H1 (cell line): ENCODE data around the gene CEP104. TPM values are rescaled to one million over a fixed set of nuclear protein-coding genes. Genes with fewer than 3 reads are reported as not detected.

Experiments
- CBX5 ChIP-seq: fragments of 300-800, 300-1000 bp; sonication (generic); IDR thresholded peaks from 2 replicates; pipeline ENCODE4 v1.7.1; 2016; ENCODE audit warnings: antibody characterized with exemption, low read length, low read depth
- EGR1 ChIP-seq: IDR thresholded peaks from 2 replicates; pipeline ENCODE4 v1.6.1; 2011; ENCODE audit warnings: low read depth, low read length, borderline replicate concordance
- PHF8 ChIP-seq: fragments of 200-600 bp; sonication (generic); conservative IDR thresholded peaks from 2 replicates; pipeline ENCODE4 v1.7.1; 2012; ENCODE audit warnings: low read depth, mild to moderate bottlenecking, inconsistent platforms, low read length, moderate library complexity
- RAD21 ChIP-seq, 2 experiments: IDR thresholded peaks in 1 of 2; conservative IDR thresholded peaks in 1 of 2; 2 replicates each; pipeline ENCODE4 v1.6.1; 2011; ENCODE audit warnings: low read depth in 2 of 2, low read length in 2 of 2, improper control_type of control experiment in 1 of 2, inconsistent platforms in 1 of 2, mild to moderate bottlenecking in 1 of 2, moderate library complexity in 1 of 2
- SAP30 ChIP-seq: fragments of 300-600 bp; sonication (generic); IDR thresholded peaks from 2 replicates; pipeline ENCODE4 v1.7.1; 2012; ENCODE audit warnings: low read length, moderate library complexity, mild to moderate bottlenecking, inconsistent platforms; ENCODE audit not compliant: insufficient read depth, insufficient replicate concordance
- polyA plus RNA-seq, 7 experiments: library from polyadenylated mRNA; depleted of rRNA in 3 of 7; stranded (reverse) in 5 of 7; unstranded in 2 of 7; fragments of >200 nt in 5 of 7; fragments of 200-250 nt in 2 of 7; gene quantifications; 1 replicate in 5 of 7; 2 replicates in 1 of 7; 4 replicates in 1 of 7; pipeline versions ENCODE4 v1.2.1 to v1.2.3, GENCODE V29; 2011 to 2013; ENCODE audit warnings: missing spikeins in 2 of 7, mixed read lengths in 2 of 7
- total RNA-seq: library from RNA; stranded (reverse); fragmentation: NEBNext Ultra II Directional; extraction: Animal tissue kit (Norgen Biotek cat#: 25700); gene quantifications from 2 replicates; pipeline ENCODE4 v1.2.1, GENCODE V29; 2021
- TF ChIP-seq, protein P1 (sequence below), 3 experiments: IDR thresholded peaks; 1 replicate in 2 of 3; 2 replicates in 1 of 3; pipeline versions ENCODE4 v1.5.1 to v1.6.1; 2011; ENCODE audit warnings: low read length in 3 of 3, mild to moderate bottlenecking in 3 of 3, inconsistent platforms in 2 of 3, low read depth in 1 of 3, moderate library complexity in 1 of 3; ENCODE audit not compliant: insufficient read depth in 1 of 3; ENCODE audit errors: control extremely low read depth in 1 of 3

The CEP104 gene
- total and polyA plus RNA-seq, 2 of the 8 experiments (the other 6 are each of a cell fraction or from before 2014, with no cell fraction given), result 8.0 to 43.9 TPM

- no peak for TF ChIP-seq EGR1
- TF ChIP-seq CBX5, result no peak
- TF ChIP-seq PHF8, result no peak
- peak; percentile 10 to 43; a peak in 2 of 4 replicates for TF ChIP-seq RAD21 (IDR thresholded peaks at IDR 0.05 in 1 of 2, conservative IDR thresholded peaks at IDR 0.05 in 1 of 2; ENCODE audit: low read depth in 2 of 2, low read length in 2 of 2)
- TF ChIP-seq, protein P1, sequence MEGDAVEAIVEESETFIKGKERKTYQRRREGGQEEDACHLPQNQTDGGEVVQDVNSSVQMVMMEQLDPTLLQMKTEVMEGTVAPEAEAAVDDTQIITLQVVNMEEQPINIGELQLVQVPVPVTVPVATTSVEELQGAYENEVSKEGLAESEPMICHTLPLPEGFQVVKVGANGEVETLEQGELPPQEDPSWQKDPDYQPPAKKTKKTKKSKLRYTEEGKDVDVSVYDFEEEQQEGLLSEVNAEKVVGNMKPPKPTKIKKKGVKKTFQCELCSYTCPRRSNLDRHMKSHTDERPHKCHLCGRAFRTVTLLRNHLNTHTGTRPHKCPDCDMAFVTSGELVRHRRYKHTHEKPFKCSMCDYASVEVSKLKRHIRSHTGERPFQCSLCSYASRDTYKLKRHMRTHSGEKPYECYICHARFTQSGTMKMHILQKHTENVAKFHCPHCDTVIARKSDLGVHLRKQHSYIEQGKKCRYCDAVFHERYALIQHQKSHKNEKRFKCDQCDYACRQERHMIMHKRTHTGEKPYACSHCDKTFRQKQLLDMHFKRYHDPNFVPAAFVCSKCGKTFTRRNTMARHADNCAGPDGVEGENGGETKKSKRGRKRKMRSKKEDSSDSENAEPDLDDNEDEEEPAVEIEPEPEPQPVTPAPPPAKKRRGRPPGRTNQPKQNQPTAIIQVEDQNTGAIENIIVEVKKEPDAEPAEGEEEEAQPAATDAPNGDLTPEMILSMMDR (IDR thresholded peaks at IDR 0.05; ENCODE audit: control extremely low read depth in 1 of 3, insufficient read depth in 1 of 3, low read depth in 1 of 3, low read length in 3 of 3), result no peak; a peak in 1 of 4 replicates
- TF ChIP-seq SAP30, result no peak
Measured at GRCh38 chr1:3898994-3899753, 42.2 kb upstream of the CEP104 start (continued).
